ENCODE data around the gene OXER1. TPM values are rescaled to one million over a fixed set of nuclear protein-coding genes. Genes with fewer than 3 reads are reported as not detected.

Gene OXER1
- total RNA-seq, 4 donors from 2014 or later, result 0.75 to 2.0 (median 0.96) TPM

DNA sequence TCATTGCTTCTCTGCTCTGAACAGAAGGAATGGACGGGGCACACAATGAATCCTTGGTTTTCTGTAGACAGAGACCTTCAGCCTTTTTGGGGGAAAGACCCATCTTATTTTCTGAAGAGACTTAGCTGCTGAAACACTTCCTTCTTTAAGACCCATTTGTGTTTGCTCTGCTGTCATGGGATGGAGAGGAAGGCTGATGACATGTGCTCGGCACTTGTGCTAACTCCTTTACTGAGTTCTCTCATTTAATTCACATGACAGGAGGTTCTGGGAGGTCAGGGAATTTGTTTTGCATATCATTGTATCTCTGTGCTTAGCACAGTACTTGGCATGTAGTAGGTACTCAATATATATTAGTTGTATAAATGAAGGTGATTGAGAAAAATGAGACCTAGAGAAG is 39.0 kb downstream of the OXER1 start:
- TF ChIP-seq, protein P1, sequence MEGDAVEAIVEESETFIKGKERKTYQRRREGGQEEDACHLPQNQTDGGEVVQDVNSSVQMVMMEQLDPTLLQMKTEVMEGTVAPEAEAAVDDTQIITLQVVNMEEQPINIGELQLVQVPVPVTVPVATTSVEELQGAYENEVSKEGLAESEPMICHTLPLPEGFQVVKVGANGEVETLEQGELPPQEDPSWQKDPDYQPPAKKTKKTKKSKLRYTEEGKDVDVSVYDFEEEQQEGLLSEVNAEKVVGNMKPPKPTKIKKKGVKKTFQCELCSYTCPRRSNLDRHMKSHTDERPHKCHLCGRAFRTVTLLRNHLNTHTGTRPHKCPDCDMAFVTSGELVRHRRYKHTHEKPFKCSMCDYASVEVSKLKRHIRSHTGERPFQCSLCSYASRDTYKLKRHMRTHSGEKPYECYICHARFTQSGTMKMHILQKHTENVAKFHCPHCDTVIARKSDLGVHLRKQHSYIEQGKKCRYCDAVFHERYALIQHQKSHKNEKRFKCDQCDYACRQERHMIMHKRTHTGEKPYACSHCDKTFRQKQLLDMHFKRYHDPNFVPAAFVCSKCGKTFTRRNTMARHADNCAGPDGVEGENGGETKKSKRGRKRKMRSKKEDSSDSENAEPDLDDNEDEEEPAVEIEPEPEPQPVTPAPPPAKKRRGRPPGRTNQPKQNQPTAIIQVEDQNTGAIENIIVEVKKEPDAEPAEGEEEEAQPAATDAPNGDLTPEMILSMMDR (IDR thresholded peaks at IDR 0.05; ENCODE audit: low read depth), result no peak

DNA sequence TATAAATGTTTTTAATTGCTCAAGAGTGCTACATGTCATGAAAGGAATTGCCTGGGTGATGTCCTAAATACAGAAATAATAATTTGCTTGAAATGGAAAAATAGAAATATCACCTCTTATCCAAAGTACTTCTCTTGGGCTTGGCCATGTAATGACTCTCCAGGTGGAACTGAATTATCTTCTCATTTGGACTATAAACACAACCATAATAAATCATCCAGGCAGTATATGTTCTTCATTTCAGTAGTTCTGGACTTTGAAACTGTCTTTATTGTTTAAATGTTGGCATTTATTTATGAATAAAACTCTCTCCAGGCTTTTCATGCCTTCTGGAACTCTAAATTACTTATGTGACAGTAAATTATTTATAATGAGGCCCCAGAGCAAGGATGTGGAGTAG is 40.5 kb downstream of the OXER1 start:
- TF ChIP-seq, protein P1 (IDR thresholded peaks at IDR 0.05; ENCODE audit: low read depth), result no peak

DNA sequence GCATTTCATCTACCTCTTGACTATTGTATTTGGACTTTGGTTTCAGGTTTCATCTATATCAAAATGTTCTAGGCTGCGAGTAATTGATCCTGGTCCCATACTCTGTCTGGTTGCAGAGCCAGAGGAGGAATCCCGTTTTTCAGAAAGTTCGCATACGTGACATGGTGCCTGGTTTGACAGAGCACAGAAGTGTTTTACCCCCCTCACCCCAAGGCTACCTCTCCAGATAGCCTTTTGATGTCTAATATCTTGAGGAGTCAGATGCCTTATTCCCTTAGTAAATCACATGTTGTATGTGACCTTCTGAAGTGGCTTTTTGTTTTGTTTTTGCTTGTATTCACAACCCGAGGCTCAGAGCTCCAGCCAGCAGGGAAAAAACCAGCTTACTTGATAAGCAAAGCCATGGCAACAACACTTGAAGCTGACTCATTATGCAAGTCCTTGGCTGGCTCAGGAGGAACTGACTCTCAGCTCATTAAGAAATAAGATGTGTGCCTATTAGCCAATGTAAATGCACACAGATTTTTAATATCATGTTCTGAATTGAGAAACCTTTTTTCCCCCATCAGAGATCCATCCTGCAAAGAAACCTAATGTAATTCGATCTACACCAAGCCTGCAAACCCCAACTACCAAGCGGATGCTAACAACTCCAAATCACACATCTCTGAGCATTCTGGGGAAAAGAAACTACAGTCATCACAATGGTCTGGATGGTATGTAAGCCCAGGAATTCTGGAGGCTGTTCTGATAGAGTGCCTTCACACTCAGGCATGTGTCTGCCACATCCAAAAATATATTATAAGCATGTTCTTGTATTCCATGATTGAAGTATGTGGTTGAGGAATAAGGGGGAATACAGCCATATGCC is 41.4 kb downstream of the OXER1 start:
- TF ChIP-seq, protein P1 (IDR thresholded peaks at IDR 0.05; ENCODE audit: low read depth), result no peak

DNA sequence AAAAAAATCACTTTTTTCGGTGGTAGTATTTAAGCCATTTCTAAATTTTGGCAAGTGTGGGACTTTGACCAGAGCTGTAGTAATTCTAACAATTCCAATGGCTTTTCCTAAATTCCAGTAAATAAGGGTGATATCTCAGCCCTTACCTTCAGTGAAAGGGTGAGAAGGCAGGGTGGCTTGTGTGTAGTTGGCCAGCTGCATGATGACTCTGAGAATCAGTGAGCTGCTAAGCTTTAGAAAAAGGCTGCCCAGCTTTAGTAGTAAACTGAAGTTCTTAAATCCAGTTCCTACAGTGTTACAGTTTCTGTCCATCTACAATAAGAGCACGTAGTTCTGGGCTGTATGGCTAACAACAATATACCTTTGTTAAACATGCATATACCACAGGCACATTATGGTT is 42.0 kb downstream of the OXER1 start:
- TF ChIP-seq, protein P1 (IDR thresholded peaks at IDR 0.05; ENCODE audit: low read depth), result no peak

DNA sequence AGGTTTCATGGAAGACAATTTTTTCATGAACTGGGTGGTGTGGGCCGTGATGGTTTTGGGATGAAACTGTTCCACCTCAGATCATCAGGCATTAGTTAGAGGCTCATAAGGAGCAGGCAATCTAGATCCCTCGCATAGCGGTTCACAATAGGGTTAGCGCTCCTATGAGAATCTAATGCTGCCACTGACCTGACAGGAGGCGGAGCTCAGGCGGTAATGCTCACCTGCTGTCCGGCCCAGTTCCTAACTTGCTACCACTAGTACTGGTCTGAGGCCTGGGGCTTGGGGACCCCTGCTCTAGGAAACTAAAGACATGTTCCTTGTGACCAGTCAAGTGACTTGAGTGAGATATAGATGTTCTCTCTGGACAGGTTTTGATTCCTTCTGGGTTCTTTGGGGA is 49.2 kb downstream of the OXER1 start:
- TF ChIP-seq, protein P1 (IDR thresholded peaks at IDR 0.05; ENCODE audit: low read depth), result no peak

DNA sequence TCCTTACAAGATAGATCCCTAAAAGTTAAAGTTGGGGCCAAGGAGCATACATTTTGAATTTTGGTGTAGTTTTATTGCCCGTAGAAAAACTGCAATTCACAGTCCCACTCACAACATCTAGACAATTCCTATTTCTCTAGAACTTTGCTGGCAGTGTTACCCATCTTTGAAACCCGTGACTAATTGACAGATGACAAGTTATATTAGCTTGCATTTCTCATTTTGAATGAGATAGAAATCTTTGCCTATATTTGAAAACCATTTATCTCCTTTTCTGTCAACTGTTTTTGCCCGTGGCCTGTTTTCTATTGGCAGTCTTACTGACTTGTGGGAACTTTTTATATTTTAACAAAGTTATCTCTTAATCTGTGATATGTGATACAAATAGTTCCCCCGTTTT is 50.0 kb downstream of the OXER1 start:
- TF ChIP-seq, protein P1 (IDR thresholded peaks at IDR 0.05; ENCODE audit: low read depth), result no peak

DNA sequence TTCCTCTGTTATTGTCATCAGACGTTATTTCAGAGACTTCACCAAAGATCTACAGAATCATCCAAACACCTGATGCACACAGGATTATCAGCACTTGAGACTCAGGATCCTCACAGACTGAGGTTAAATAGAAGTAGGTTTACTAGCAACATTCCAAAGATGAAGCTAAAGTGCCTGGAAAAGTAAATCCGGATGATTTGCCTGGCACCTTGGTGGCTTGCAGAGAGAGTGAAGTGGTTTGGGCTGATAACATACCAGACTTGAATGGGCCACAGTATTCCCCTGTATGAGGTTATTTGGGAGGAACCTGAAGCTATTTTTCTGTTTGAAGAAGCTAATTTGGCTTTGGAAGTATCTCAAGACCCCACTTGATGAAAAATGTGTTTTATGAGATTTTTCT is 51.0 kb downstream of the OXER1 start:
- TF ChIP-seq, protein P1 (IDR thresholded peaks at IDR 0.05; ENCODE audit: low read depth), result no peak

Small RNAs within 50 kb of the gene (small RNA-seq; reads per million reads assigned to genes)
- not detected for gene RNU6-137P

Other genes with a start within 250 kb of the OXER1 start
- 10 to 100 TPM; 25.8 to 46.6 (median 27.1) TPM for gene MTA3, start 195.5 kb downstream of the OXER1 start, total RNA-seq
- gene HAAO, start 28.4 kb upstream of the OXER1 start, total RNA-seq, result 10 to 100 TPM in 1 of 4 donors, 1 to 10 TPM in 3; 1.1 to 10.2 (median 5.9) TPM

Measured in subcutaneous adipose tissue (tissue), 4 donors.